Activated T-cell treated with anti-CD3 and anti-CD28 coated beads, Interleukin-2, amount 50 U/mL, for 1 hour (primary cell): Measurements from ENCODE around the gene EVI5L.
"Not testable (repeated sequence)": the region's sequence is repeated elsewhere in the genome, so short reads cannot be mapped to it uniquely, and the experiment has no call there.

ENCODE experiments used
- DNase-seq: peaks from one replicate; pipeline ENCODE4 v3.0.0-alpha.2; 2020

EVI5L gene

DNA sequence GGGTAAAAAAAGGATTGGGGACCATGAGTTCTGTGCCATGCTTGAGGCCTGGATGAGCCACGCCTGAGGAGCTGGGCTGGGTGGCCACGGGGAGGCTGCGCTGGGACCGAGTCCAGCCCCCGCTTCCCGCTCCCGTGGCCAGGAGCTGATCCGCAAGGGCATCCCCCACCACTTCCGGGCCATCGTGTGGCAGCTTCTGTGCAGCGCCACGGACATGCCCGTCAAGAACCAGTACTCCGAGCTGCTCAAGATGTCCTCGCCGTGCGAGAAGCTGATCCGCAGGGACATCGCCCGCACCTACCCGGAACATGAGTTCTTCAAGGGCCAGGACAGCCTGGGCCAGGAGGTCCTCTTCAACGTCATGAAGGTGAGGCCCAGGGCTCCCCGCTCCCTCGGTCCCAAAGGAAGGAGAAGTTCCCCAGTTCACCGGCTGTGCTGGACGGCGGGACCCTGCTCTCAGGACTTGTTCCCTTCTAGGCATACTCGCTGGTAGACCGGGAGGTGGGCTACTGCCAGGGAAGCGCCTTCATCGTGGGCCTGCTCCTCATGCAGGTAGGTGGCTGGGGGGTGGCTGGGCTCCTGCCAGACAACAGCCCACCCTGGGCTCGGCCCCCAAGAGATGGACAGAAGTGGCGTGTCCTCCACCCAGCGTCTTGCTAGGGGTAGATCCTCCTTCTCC is 18.9 kb downstream of the EVI5L start:
- no peak for DNase-seq

GRCh38 chr19:7849631-7849999 is 19.6 kb downstream of the EVI5L start:
- no peak for DNase-seq

DNA sequence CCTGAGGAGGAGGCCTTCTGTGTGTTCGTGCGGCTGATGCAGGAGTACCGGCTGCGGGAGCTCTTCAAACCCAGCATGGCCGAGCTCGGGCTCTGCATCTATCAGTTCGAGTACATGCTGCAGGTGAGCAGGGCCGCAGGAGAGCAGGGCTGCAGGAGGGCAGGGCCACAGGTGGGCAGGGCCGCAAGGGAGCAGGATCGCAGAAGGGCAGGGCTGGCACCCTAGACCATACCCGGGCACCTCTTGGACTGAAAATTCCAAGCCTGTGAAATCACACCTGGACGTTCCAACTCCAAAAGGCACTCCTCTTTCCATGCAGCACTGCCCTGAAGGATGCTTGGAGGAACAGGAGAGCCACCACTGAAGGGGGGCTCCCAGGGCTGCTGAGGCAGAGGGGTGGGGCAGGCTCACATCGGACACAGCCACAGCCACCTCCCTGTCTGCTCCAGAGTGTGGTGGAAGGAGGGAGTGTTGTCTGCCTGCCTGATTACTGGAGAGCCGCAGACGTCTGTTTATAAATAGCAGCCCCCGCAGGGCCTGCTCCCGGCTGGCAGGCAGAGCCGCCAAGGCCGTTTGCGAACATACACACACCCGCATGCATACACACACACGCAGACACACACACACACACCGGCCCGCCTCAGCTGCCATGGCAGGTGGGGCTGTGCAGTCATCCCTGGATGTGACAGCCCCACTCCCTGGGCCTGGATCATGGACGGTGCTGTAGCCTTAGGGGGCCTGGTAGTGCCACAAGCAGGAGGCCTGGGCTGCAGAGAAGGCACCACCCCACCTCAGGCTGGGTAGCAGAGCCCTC is 20.2 kb downstream of the EVI5L start:
- DNase-seq = no peak

DNA sequence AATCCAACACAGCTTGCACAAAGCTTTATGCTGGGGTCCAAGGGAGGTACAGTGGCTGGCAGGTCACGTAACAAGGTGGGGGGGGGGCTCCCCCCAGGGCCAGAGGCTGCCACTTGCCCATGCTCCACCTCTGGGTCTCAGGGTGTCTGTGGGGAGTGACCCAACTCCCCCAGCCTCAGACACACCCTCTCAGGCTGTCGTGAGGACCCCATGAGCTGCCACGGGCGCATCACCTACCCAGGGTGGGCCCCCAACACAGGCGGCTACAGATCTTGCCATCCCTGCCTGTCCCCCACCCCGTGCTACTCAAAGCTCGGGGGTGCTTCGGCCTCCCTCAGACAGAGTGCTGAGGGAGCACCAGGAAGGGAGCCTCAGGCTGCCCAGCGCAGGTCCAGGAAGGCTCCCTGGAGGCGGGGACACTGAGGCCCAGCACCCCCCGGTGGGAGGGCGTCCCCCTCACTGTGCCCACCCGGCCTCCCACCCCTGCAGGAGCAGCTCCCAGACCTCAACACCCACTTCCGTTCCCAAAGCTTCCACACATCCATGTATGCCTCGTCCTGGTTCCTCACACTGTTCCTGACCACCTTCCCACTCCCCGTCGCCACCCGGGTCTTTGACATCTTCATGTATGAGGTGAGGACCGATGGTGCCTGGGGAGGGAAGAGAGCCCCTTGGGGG is 21.1 kb downstream of the EVI5L start:
- no peak for DNase-seq

GRCh38 chr19:7851623-7852500 is 21.8 kb downstream of the EVI5L start:
- no peak for DNase-seq

GRCh38 chr19:7852851-7853769 is 23.1 kb downstream of the EVI5L start:
- DNase-seq = peak; percentile 73

DNA sequence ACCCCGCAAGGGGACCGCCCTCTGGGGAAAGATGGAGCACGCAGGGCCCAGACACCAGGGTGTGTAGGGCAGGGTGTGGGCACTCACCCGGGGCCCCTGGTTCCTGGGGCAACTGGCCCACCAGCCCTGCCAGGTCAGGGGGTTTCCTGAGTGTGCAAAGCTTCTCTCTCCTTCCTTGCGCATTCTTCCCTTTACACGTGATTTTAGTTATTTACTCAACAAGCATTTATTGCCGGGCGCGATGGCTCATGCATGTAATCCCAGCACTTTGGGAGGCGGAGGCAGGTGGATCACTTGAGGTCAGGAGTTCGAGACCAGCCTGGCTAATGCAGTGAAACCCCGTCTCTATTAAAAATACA is 23.7 kb downstream of the EVI5L start:
- DNase-seq = no peak

DNA sequence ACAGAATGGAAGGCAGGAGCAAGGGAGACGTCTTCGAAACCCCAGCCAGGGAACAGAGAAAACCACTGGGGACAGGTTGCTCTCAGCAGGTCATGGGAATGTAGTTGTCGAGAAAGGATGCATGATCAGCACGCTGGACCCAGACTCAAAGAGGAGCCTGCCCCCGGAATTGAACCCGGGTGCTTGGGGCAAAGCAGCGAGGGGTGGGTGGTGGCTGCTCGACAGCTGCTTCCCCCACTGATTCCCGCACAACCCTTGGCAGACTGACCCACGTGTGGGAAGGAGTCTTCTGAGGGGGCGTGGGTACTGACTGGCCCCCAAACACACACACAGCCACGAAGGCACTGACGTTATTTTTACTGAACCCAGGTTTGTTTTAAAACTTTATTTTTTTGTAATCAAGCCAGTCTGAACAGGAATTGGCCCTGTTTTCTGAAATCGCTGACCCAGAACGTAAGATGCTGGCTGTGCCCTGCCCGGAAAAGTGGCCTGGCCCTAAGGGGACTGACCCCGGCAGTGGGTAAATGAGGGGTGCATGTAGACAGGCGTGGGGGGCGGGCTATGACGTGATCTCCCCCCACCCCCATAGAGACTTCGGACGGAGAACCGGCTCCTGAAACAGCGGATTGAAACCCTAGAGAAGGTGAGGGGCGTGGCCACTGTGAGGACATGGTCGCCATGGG is 25.5 kb downstream of the EVI5L start:
- DNase-seq = no peak

DNA sequence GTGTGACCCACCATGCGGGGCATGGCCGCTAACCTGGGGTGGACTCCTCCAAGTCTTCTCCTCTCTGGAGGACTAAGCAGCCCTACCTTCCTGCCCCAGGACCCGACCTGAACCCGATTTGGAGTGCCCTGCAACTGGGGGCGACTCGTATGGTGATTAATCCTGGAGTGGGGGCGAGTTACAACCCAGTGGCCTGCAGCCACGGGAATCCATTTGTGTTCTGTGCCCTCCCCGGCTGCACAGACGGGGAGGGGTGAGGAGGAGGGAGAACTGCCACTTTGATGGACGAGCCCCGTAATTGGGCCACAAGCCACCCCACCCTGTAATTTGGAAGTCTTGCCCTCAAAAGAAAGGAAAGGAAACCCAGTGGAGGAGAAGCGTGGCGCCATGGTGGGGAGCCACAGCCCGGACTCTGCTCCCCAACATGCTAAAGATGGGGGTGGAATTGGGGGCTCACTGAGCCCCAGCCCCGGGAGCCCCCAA is 26.1 kb downstream of the EVI5L start:
- DNase-seq = no peak

GRCh38 chr19:7856679-7857663 is 27.0 kb downstream of the EVI5L start:
- no peak for DNase-seq

- DNase-seq = no peak
Measured at GRCh38 chr19:7857727-7858108, 27.7 kb downstream of the EVI5L start.

- DNase-seq = no peak
Measured at GRCh38 chr19:7858109-7858770, 28.2 kb downstream of the EVI5L start.

DNA sequence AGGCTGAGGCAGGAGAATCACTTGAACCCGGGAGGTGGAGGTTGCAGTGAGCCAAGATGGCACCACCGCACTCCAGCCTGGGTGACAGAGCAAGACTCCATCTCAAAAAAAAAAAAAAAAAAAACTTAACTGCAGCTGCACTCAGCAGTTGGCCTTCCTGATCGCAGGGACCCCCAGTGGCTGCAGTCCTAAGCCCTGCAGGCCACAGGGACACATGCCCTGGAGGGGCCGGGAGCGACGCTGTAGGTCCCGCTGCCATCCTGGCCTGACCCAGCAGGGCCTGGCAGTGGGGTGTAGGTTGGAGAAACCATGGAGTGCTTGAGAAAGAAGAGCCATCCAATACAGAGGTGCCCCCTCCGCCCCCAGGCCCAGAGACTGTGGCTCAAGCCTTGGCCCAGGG is 29.1 kb downstream of the EVI5L start:
- not testable (repeated sequence) for DNase-seq

DNA sequence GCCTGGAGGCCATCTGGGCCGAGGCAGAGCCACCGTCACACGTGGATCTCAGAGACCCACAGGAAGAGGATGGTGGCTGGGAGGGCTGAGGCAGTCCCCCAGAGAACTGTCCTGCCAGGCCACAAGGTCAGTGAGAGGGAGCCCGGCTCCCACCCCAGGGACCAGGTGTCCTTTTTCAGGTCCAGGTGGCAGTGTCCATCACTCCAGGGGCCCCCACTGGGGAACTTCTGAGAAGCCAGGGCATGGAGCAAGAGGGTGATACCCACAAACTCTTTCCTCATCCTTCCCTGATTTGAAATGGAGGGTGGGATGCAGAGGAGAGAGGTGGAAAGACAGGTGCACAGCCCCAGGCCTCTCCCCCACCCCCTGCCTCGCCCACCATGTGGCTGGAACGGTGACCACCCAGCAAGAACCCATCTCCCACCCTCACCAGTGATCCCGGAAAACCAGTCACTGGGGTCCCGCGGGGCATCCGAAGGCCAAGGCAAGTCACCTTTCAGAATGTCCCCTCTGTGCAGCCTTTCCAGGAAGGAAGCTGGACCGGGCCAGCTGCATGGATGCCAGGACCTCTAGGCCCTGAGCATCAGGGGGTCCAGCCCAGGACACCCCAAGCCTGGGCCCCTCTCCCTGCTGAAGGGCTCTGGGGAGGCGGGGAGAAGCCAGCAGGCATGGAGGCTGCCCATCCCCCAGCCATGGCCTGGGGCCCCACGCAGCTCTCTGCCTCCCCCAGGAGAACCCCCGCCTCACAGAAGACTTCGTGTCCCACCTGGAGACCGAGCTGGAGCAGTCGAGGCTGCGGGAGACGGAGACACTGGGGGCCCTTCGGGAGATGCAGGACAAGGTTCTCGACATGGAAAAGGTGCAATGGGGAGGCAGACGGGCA is 30.1 kb downstream of the EVI5L start:
- DNase-seq = no peak

DNA sequence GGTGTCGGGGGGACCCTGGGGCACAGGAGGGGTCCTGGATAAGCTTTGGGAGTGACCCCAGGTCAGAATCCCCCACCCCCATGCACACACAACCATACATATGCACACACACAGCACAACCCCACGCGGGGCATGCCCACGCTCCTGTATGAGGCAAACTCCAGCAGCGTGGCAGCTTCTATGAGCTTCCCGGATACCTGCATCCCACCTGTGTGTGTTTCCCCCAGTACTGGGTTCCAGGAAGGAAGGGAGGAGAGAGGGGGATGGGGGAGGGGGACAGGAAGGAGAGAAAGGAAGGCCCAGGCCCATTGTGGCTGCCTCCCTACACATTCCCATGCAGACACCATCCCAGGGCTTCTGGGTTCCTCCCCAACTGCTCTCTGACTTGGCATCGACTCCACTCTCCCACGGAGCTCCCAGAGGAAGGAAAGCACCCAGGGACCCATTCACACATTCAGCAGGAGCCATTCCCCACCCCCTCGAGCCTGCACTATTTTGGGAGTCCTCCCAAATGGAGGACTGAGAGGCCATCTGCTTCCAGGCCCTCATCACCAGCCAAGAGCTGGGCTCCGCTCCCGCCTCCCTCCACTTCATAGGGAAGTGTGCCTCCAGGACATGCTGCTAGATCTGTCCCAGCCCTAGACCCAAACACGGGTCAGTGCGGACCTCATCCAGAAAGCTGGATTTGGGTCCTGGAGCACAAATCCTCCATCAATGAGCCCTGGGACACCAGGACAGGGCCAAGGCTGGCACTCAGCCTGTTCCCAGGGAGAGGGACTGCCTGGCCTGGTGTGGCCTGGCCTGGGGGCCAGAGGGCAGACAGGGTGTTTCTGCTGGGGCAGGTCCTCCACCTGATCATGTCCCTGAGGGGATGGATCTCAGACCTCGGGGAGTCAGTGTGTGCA is 30.9 kb downstream of the EVI5L start:
- no peak for DNase-seq

- no peak for DNase-seq
Measured at GRCh38 chr19:7861619-7862412, 31.8 kb downstream of the EVI5L start.
